ENCODE results near the gene RNF166.

Gene RNF166, protein sequence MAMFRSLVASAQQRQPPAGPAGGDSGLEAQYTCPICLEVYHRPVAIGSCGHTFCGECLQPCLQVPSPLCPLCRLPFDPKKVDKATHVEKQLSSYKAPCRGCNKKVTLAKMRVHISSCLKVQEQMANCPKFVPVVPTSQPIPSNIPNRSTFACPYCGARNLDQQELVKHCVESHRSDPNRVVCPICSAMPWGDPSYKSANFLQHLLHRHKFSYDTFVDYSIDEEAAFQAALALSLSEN

DNA sequence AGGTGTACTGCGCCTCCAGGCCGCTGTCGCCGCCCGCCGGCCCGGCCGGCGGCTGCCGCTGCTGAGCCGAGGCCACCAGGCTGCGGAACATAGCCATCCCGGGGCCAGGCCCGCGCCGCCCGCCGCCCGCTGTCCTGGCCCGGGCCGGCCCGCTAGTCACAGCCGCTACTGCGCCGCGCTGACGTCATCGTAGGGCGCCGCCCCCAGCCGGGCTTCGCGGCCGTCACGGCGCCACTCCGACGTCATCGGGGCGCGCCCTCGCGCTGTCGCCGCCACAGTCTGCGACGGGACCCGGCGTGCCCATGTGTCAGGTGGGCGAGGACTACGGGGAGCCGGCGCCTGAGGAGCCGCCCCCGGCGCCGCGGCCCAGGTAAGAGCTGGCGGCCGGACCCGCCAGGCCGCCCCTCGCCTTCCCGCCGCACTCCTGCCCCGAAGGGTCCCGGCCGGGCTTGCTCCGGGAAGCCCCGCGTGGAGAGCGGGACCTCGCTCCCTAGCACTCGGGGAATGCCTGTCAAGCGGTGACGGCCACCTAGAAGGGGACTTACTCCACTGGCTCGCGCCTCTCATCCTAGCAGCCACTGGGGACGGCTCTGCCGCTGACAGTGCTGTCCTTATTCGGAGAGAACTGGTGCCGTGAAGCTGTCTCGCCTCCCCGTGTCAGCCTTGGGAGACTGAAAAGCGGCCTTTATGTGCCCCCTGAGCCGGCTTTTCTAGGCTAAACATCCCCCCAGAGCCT is at the start of gene RNF166, which contains the start of gene CTU2:
Gene RNF166, minus strand, starts transcription at position 180 of the 736 bp plus-strand sequence. Its CDS starts 83 bp downstream, at position 97.
Gene CTU2, plus strand, starts transcription at position 275 of the 736 bp plus-strand sequence. Its CDS starts 28 bp downstream, at position 303.
- peak; percentile 96 for DNase-seq

DNA sequence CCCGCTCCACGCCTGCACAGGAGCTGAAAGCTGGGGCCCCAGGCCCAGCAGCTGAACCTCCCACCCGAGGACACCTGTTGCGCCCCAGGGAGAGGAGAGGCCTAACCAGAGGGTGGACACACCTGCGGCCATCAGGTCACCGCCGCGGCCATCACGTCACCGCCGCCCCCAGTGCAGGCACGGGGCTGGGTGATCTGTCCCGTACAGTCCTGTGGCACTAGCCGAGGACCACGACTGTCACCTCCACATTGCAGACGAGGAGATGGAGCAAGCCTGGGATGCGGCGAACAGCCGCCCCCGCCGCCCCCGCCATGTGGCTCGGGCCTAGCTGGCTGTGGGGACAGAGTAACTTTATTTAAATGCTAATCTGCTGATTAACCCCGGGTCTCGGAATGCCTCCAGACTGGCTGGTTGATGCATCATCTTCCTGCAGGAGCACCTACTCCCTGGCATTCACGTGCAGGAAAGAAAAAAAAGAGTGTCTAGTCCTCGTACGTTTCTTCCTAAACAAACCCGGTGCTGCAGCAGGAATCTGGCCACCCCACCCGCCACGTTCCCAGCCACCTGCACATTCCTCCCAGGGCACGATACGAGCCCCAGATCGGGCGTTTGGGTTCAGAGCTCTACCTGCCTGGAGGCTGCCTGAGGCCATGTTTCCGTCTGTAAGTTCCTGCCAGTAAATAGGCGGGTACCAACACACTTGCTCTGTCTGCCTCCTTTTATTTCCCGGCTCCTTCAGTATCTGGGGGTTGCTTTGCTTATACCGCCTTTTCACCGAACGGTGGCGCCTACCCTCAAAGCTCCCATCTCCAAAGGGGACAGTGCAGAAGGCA is 48.9 kb upstream of the RNF166 start:
- DNase-seq, result no peak

DNA sequence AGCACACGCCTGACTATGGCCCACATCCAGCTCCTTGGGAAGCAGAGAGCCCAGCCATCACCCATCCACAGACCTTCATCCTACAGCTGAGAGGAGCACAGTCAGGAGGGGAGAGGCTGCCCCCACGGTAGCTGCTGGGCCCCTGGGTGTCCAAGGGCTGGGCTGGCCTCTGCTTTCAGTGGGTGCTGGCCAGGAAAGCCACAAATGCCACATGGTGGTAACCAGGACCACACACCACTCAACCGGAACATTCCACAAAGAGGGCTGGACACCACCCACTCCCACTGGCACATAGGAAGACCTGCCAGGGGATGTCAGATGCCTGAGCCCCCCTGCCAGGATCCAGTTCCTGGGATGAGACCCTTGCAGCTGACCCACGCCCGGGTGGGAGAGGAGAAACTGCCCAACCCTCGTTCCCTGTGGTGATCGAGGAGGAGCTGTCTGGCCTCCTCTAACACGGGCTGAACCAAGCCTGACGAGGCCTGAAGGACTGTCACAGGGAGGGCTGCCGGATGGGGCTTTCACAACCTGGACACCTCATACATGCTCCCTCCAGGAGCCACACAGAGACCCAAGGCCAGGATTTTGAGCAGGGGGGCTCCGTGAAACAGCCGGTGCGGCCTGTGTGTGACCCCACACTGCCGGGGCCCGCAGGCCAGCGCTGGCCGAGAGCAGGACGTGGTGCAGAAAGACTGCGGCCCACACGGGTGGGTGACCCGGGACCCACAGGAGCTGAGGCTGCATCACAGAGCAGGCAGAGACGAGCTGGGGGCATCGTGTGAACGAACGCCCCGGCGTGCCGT is 48.1 kb upstream of the RNF166 start:
- DNase-seq, result no peak

DNA sequence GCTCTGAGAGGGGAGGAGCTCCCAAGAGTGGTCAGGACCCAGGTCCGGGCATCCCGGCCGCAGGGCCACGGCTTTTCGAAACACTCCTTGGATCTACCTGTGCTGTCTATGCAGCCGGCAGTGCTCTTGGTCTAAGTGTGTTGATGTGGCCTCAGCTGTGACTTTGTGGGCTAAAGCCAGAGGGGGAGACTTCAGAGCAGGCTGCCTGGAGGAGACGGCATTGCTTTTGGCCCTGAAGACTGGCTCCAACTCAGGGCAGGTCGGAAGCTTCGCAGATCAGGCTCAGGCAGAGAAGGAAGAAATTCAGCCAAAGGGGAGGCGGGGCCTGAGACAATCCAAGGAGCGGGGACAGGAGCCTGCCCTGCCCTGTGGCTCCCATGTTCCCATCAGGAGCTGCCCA is 47.4 kb upstream of the RNF166 start:
- no peak for DNase-seq

DNA sequence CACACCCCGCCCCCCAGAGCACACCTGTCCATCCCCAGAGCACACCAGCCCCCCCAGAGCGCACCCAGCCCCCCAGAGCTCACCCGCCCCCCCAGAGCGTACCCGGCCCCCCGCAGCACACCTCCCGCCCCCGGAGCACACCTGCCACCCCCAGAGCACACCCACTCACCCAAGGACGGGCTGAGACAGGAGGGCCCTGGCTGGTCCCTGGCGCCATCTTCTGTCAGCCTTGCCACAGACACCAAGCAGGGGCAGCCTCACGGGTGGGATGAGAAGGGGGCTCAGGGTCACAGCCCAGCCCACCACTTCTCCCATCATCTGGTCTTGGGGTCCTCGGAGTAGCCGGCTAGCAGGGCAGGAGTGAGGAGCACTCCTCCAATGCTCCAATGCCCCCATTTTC is 47.0 kb upstream of the RNF166 start:
- no peak for DNase-seq

DNA sequence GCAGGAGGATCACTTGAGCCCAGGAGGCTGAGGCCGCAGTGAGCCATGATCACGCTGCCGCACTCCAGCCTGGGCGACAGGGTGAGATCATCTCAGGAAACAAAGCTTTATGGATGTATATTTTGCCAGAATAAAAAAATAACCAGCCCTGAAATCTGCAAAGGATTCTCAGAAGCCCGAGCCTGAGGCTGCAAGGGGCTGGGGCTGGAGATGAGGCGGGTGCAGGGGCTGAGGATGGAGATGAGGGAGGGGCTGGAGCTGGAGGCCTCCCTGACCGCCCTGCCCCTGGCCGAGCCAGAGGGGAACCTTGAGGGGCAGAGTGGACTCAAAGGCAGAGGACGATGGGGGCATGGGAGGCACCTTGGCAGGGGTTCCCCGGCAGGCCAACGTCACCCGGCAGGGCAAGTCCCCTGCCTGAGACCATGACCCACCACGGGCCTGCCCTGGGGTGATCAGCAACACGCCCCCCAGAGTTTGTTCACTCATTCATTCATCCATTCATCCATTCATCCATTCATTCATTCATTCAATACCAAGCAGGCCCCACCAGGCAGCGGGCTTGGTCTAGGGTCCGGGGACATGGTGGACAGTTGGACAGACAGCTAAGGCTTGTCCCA is 46.3 kb upstream of the RNF166 start:
- DNase-seq, result no peak

DNA sequence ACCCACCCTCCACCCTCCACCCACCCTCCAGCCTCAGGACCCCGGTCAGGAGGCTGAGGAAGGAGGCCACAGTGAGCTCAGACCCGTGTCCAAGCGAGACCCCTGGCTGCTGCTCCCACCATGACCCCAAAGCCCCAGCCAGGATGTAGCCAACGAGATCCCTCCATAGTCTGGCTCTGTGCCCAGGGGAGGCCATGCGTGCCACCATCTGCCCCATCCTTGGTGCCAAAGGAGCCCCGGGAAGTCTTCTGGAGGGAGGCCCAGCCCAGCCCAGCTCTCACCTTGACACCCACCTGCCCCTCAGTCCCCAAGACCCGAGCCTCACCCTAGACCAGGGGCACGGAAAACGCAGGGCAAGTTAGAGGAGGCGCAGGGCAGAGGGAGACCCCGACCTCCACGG is 44.6 kb upstream of the RNF166 start:
- DNase-seq, result no peak

DNA sequence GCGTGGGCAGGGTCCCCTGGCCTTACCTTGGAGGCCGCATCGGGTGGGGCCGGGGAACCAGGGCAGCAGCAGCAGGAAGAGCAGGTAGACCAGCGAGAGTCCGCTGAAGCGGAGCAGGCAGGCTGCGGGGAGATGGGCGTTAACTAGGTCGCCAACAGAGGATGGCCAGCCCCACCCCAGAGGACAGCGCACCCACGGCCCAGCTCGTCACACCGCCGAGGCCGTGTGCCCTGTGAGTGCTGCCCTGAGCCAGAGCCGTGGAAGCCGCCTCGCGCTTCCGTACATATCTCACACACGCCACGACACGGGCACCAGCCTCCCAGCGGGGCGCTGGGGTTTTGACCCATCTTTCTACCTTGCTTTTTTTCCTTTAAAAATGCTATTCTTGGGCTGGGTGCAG is 43.1 kb upstream of the RNF166 start:
- no peak for DNase-seq

DNA sequence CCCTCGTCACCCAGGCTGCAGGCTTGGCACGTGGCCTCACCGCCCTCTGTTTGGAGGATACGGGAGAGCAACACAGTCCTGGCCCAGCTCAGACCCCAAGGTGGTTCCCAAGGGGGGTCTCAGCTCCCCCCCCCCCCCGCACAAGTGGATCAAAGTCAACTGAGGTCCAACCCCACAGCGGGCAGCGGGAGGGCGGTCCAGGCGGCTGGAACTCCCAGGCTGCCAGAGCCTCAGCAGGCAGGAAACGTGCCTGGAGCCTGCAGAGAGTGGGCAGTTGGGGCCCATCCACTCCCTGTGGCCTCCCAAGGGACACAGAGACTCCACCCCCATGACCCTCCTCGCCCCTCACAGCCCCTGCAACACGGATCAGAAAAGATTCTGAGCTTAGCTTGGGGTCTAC is 42.2 kb upstream of the RNF166 start:
- DNase-seq, result no peak

DNA sequence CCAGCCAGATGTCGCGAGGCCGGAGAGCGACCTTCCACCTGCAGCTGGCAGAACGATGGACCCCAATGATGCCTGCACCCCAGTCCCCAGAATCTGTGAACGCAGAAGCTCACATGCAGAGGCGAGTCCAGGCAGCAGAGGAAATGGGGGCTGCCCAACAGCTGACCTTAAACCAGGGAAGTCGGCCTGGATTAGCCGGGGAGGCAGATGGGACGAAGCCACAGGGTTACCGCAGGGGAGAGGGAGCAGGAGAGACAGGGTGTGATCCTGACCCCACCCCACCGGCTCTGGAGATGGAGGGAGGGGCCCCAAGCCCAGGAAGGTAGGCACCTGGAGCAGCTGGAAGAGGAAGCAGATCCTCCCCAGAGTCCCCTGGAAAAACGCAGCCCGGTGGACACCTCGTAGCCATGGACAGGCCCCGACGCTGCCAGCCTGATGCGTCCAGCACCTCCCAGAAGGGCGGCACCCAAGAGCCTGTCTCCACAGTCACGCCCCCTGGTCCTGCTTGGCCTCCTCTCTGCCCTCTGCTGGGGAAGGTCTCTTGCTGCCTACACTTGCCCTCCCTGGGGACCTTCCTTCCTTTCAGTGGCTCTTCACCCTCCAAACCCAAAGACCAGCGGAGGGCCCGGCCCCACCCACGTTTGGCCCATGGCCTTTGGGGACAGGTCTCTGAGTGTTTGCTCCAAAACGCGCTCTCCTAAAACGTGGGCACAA is 41.5 kb upstream of the RNF166 start:
- peak; percentile 43 for DNase-seq

DNA sequence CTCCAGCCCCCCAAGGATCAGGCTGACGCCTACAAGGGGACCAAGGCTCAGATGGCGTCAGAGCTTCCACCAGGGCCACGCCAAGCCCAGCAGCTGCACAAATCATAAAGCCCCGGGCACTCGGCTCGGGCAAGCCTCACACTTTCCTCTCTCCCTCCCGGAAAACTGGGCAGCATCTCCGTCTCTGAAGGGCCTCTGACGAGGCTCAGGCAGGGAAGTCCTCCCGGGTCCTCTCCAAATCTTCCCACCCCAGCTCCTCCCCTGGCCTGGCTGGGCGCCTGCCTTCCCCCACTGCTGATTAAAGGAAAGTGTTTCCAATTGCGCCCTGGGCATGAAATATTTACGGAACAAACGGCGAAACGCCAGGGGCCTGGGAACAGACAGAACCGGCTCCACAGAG is 40.3 kb upstream of the RNF166 start:
- no peak for DNase-seq

DNA sequence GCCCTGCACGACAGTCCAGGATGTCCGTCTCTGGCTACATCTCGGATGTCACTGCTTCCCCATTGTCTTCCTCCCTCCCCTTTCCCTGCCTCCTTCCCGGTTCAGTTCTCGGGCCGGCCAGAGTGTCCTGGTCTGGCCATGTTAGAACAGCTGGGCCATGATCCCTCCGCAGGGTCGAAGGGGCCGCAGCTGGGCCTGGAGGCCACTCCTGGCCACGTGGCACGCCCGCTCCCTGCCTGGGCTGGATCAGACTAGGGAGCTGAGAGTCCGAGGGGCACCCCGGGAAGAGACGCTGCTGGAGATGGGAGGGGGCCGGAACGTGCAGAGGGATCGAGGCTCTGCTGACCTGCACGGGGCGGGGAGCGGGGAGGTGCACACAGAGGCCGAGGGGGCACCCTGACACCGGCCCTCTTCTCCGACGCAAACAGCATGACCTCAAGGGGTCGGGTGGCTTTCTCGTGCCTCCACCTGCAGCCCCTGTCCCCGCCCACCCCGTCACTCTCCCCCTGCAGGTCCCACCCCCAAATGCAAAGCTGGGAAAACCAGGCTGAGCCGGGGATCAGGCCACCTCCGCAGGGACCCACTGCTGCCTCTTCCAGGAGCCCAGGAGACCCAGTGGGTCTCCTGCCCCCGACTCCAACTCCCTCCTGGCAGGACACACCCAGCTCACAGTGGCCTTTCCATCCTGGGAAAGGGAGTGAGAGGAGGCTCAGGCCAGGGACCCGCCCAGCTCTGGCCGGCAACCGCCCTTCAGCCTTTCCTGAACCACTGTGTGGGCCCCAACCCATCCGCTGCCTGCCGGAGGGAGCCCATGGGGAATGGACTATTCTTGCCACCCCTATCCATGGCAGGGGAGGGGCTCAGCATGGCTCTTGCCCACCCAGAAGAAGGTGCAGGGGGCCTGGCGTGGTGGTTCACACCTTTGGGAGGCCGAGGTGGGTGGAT is 38.6 kb upstream of the RNF166 start:
- DNase-seq, result no peak

DNA sequence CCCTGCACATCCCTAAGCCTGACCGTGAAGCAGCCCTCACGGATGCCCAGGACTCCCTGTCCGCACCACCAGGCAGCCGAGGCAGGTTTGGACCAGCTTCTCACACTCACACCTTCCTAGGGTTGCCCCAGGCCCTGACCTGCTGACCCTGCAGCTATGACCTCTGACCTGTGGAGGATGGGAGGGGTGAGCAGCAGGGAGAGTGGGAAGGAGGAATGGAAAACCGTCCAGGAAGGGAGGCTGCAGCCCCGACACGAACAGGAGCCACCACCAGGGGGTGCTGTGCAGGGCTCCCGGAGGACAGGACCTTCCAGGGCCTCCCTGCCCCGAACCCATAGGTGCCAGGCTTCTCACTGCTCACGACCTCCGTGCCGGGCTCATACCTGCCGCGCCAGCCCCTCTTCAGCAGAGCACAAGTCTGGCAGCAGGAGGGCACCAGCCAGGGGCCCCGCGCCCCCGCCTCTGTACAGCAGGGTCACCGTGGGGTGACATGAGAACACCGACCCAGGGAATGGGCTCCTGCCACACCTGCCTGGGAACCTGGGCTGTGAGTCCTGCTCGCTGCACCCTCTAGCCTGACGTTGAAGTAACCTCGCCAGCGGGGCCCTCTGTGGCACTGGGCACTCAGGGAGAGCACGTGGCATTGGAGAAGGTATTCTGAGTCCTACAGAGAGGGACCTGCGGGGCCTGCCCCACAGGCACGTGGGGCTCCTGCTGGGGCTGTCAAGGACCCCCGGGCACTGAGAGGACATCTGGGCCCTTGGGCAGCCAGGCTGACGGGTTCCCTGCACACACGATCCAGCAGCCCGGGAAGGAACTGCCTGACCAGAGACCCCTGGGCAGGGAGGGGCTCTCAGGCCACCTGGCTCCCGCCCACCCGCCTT is 37.7 kb upstream of the RNF166 start:
- peak; percentile 80 for DNase-seq

DNA sequence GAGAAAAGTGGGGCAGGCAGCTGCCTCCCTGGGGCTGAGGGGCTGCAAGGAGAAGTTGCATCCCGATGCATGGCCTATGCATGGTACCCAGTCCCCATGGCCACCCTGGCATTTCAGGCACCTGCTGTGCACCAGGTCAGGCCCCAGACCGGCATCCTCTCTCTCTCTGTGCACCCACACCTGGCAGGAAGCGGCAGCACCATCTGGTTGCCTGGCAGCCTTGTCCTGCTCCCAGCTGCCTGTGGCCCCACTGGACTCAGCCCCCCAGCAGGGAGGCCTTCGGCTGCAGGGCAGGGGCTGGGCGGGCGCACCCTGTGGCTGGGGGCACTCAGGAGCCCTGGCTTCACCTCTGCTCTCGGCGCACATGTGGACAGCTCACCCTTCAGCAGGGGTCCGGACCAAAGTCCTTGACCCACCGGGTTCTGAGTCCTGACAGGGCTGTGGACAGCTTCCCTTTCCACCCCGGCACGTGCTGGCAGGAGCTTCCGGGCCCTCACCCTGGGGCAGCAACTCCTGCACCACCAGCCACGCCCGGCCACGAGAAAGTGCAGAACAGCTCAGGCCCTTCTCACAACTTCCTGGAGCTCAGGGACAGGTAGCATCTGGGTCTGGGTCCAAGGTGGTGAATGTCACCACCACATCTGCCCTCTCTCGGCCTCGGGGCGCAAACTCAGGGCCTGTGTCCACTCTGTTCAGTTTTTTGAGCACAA is 36.8 kb upstream of the RNF166 start:
- DNase-seq, result no peak

DNA sequence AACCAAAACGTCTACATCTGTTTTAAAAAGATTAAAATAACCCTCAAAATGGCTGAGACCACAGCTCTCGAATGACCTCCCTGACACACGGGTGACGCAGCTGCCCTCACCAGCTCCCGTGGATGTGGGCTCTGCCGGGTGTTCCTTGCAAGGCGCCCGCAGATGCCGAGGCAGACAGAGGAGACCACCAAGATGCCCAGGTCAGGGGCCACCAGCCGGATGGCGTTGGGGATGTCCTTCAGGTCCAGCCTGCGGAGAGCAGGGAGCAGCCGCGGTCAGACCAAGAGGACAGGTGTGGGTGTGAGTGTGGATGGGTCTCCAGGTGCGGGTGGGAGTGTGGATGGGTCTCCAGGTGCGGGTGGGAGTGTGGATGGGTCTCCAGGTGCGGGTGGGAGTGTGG is 35.2 kb upstream of the RNF166 start:
- DNase-seq, result no peak

DNA sequence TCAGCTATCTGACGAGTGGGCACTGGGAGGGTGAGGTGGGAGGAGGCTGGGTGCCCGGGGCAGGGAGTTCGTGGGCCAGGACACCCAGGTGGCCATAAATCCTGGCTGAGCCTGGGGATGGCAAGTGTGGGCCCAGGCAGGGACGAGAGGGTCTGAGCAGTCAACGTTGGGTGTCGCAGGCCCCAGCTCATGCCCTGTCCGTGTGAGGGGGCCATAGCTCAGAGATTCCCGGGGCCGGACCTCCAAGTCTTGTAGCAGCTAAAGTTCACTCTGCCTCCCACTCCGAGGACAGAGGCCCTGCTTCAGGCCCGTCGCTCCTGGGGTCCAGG is 34.5 kb upstream of the RNF166 start:
- DNase-seq, result no peak

DNA sequence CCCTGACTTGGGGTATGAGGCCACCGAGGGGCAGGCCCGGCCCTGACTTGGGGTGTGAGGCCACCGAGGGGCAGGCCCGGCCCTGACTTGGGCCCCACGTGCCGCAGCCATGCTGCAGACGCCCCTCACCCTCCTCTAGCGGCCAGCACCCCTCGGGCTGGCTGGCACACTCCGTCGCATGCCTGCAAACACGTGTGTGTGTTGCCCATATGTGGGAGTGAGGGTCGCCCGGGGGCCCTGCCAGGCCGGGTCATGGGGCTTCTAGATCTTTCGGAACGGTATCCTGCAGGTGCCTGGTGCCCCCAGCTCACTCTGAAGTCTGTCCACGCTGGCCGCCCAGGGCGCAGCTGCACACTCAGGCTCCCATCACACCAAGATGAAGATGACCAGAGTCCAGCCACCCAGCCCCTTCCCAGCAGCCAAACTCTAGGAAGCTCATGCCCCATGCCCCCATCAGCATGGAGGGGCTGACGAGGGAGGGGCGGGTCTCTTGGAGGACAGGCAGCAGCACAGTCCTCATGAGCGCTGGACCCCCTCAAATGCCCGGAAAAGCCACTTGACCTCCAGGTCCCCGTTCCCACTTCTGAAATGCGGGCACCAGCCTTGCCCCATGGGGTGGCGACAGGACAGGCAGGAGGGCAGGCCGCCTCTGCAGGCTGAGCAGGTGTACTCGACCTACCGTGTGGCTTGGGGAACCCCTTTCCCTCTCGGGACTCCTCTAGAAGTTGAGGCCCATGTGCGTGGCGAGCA is 33.9 kb upstream of the RNF166 start:
- no peak for DNase-seq
